WTC11 (cell line): ENCODE measurements around the gene JOSD2.
A peak's percentile ranks its signal among the peaks of the same experiment; 100 is the strongest.

Experiments
- CBFB ChIP-seq: sonication (generic); formaldehyde crosslinking; IDR thresholded peaks from 2 replicates; pipeline ENCODE4 v1.8.1; 2022; ENCODE audit warnings: mild to moderate bottlenecking, low read depth, missing genetic modification reagents
- FOXK1 ChIP-seq: sonication (generic); formaldehyde crosslinking; IDR thresholded peaks from 2 replicates; pipeline ENCODE4 v1.8.0; 2022; ENCODE audit warnings: mild to moderate bottlenecking, moderate library complexity, missing genetic modification reagents
- KAT7 ChIP-seq: sonication (generic); formaldehyde crosslinking; IDR thresholded peaks from 2 replicates; pipeline ENCODE4 v1.8.1; 2023; ENCODE audit warnings: missing genetic modification reagents, mild to moderate bottlenecking, borderline replicate concordance
- NR2C2 ChIP-seq: sonication (generic); formaldehyde crosslinking; IDR thresholded peaks from 2 replicates; pipeline ENCODE4 v1.8.0; 2022; ENCODE audit warnings: mild to moderate bottlenecking, missing genetic modification reagents
- RELA ChIP-seq: sonication (generic); formaldehyde crosslinking; IDR thresholded peaks from 2 replicates; pipeline ENCODE4 v1.8.1; 2022; ENCODE audit warnings: missing genetic modification reagents, mild to moderate bottlenecking, borderline replicate concordance
- ZNF138 ChIP-seq: sonication (generic); formaldehyde crosslinking; conservative IDR thresholded peaks from 2 replicates; pipeline ENCODE4 v1.8.1; 2022; ENCODE audit warnings: mild to moderate bottlenecking, moderate library complexity, missing genetic modification reagents
- TF ChIP-seq, protein P1 (sequence below): fragments of 200-600 bp; IDR thresholded peaks from 2 replicates; pipeline ENCODE4 v1.8.0; 2022; ENCODE audit warnings: antibody characterized with exemption
- TF ChIP-seq, protein P2 (sequence below): sonication (generic); formaldehyde crosslinking; conservative IDR thresholded peaks from 2 replicates; pipeline ENCODE4 v1.8.1; 2023; ENCODE audit warnings: mild to moderate bottlenecking, low read depth, missing genetic modification reagents, moderate library complexity
- TF ChIP-seq, protein P3 (sequence below): fragments of 250-450 bp; sonication (Bioruptor Pico); IDR thresholded peaks from 2 replicates; pipeline ENCODE4 v2.1.2; 2022; ENCODE audit warnings: mild to moderate bottlenecking, moderate library complexity
- TF ChIP-seq, protein P4 (sequence below): fragments of 250-450 bp; sonication (Bioruptor Pico); IDR thresholded peaks from 2 replicates; pipeline ENCODE4 v1.8.0; 2021; ENCODE audit warnings: mild to moderate bottlenecking
- TF ChIP-seq, protein P5 (sequence below): sonication (generic); formaldehyde crosslinking; IDR thresholded peaks from 2 replicates; pipeline ENCODE4 v1.8.0; 2022; ENCODE audit warnings: mild to moderate bottlenecking, missing genetic modification reagents

DNA sequence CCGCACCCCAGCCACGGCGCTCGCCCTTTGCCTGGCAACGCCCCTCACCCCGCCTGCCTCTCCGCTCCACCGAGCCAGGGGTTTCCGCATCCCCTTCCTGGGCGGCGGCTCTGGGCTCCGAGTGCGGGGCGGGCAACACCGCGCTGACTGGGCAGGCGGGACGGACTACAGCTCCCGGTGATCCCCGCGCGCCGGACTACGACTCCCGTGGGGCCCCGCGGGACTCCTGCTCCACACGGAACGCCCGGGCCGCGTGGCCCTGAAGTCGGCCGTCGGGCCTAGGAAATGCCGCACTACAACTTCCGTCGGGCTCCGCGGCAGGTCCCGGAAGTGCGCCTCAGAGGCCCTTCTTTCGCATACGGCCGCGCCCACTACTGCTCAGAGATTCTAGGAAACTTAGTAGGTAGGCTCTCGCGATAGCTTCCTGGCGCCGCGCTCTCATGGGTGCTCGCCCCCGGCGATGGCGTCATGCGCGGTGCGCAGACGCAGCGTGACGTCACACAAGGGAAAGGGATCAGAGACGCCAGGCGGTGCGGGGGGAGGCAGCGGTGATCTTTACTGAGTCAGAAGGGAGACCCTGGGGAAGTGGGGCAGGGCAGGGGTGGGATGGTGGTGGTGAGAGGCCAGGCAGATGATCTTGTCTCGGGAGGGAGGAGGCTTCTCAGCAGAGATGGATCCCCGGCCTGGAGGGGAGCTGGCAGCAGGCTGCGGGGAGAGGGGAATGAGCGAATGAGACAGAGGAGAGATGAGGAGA, at the start of gene JOSD2:
- TF ChIP-seq, protein P1, sequence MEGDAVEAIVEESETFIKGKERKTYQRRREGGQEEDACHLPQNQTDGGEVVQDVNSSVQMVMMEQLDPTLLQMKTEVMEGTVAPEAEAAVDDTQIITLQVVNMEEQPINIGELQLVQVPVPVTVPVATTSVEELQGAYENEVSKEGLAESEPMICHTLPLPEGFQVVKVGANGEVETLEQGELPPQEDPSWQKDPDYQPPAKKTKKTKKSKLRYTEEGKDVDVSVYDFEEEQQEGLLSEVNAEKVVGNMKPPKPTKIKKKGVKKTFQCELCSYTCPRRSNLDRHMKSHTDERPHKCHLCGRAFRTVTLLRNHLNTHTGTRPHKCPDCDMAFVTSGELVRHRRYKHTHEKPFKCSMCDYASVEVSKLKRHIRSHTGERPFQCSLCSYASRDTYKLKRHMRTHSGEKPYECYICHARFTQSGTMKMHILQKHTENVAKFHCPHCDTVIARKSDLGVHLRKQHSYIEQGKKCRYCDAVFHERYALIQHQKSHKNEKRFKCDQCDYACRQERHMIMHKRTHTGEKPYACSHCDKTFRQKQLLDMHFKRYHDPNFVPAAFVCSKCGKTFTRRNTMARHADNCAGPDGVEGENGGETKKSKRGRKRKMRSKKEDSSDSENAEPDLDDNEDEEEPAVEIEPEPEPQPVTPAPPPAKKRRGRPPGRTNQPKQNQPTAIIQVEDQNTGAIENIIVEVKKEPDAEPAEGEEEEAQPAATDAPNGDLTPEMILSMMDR: no peak
- TF ChIP-seq FOXK1 (CRISPR knock-in tag): peak; percentile 74
- TF ChIP-seq, protein P2, sequence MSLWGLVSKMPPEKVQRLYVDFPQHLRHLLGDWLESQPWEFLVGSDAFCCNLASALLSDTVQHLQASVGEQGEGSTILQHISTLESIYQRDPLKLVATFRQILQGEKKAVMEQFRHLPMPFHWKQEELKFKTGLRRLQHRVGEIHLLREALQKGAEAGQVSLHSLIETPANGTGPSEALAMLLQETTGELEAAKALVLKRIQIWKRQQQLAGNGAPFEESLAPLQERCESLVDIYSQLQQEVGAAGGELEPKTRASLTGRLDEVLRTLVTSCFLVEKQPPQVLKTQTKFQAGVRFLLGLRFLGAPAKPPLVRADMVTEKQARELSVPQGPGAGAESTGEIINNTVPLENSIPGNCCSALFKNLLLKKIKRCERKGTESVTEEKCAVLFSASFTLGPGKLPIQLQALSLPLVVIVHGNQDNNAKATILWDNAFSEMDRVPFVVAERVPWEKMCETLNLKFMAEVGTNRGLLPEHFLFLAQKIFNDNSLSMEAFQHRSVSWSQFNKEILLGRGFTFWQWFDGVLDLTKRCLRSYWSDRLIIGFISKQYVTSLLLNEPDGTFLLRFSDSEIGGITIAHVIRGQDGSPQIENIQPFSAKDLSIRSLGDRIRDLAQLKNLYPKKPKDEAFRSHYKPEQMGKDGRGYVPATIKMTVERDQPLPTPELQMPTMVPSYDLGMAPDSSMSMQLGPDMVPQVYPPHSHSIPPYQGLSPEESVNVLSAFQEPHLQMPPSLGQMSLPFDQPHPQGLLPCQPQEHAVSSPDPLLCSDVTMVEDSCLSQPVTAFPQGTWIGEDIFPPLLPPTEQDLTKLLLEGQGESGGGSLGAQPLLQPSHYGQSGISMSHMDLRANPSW (CRISPR knock-in tag): no peak
- TF ChIP-seq NR2C2 (CRISPR knock-in tag): no peak
- TF ChIP-seq ZNF138: no peak
- TF ChIP-seq KAT7 (CRISPR knock-in tag): no peak
- no peak for TF ChIP-seq RELA (CRISPR knock-in tag)
- TF ChIP-seq, protein P3, sequence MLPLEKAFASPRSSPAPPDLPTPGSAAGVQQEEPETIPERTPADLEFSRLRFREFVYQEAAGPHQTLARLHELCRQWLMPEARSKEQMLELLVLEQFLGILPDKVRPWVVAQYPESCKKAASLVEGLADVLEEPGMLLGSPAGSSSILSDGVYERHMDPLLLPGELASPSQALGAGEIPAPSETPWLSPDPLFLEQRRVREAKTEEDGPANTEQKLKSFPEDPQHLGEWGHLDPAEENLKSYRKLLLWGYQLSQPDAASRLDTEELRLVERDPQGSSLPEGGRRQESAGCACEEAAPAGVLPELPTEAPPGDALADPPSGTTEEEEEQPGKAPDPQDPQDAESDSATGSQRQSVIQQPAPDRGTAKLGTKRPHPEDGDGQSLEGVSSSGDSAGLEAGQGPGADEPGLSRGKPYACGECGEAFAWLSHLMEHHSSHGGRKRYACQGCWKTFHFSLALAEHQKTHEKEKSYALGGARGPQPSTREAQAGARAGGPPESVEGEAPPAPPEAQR (CRISPR knock-in tag): no peak
- TF ChIP-seq, protein P4, sequence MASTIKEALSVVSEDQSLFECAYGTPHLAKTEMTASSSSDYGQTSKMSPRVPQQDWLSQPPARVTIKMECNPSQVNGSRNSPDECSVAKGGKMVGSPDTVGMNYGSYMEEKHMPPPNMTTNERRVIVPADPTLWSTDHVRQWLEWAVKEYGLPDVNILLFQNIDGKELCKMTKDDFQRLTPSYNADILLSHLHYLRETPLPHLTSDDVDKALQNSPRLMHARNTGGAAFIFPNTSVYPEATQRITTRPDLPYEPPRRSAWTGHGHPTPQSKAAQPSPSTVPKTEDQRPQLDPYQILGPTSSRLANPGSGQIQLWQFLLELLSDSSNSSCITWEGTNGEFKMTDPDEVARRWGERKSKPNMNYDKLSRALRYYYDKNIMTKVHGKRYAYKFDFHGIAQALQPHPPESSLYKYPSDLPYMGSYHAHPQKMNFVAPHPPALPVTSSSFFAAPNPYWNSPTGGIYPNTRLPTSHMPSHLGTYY (CRISPR knock-in tag): no peak
- TF ChIP-seq CBFB: no peak
- TF ChIP-seq, protein P5, sequence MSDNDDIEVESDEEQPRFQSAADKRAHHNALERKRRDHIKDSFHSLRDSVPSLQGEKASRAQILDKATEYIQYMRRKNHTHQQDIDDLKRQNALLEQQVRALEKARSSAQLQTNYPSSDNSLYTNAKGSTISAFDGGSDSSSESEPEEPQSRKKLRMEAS: peak; percentile 93
